Ascending aorta (tissue), 2 donors: Measurements from ENCODE around the gene CR1L. TPM values are rescaled to one million over a fixed set of nuclear protein-coding genes. Genes with fewer than 3 reads are reported as not detected.

ENCODE experiments used
- DNase-seq, 2 donors: peaks; one replicate each; pipeline ENCODE4 v3.0.0-alpha.2; 2019; ENCODE audit warnings: low spot score in 2 of 2
- H3K27ac ChIP-seq, 2 donors: fragments of 200-600 bp; sonication (generic); one replicate each; pipeline ENCODE4 v1.5.1; 2016 to 2017; ENCODE audit warnings: mild to moderate bottlenecking in 1 of 2
- H3K27me3 ChIP-seq: fragments of 200-600 bp; sonication (generic); one replicate; pipeline ENCODE4 v1.5.1; 2017
- H3K36me3 ChIP-seq, 2 donors: fragments of 200-600 bp; sonication (generic); one replicate each; pipeline ENCODE4 v1.5.1; 2016
- H3K4me1 ChIP-seq, 2 donors: fragments of 200-600 bp; sonication (generic); one replicate each; pipeline ENCODE4 v1.5.1; 2016 to 2017; ENCODE audit warnings: mild to moderate bottlenecking in 1 of 2
- H3K4me3 ChIP-seq, 2 donors: fragments of 200-600 bp; sonication (generic); one replicate each; pipeline ENCODE4 v1.5.1; 2016 to 2017; ENCODE audit warnings: mild to moderate bottlenecking in 1 of 2
- H3K9me3 ChIP-seq, 2 donors: fragments of 200-600 bp; sonication (generic); one replicate each; pipeline ENCODE4 v1.5.1; 2016
- CTCF ChIP-seq, 3 experiments: fragments of 200-600 bp in 2 of 3; fragments of 450-650 bp in 1 of 3; sonication (generic) in 2 of 3; IDR thresholded peaks; one replicate each; pipeline ENCODE4 v1.5.1; 2016 to 2019; ENCODE audit warnings: antibody characterized with exemption in 3 of 3, mild to moderate bottlenecking in 1 of 3, moderate library complexity in 1 of 3
- intact Hi-C: fragments of 100-400 bp; cut with DNase I; formaldehyde crosslinking; loops from one replicate; pipeline ENCODE4 v1.15.1; 2023
- total RNA-seq: library from RNA; depleted of rRNA; stranded (reverse); fragments of >200 nt; gene quantifications from one replicate; pipeline ENCODE4 v1.1.0, GENCODE V29; 2016

The CR1L gene
- total RNA-seq, 1 donor from 2014 or later = not detected

GRCh38 chr1:207645635-207646081, 725 bp downstream of the CR1L start:
- peaks cover 0 to 3% of the 10 kb centered on the region in 2 donors for H3K4me1 ChIP-seq
- peak overlapping the region; percentile 56 to 65 for H3K4me3 ChIP-seq
- no peaks in the 10 kb centered on the region for H3K9me3 ChIP-seq
- intact Hi-C loops = no loop called here
- no peak for DNase-seq
- no peaks in the 10 kb centered on the region for H3K36me3 ChIP-seq
- H3K27ac ChIP-seq = no peak overlapping the region
- H3K27me3 ChIP-seq = no peaks in the 10 kb centered on the region
- TF ChIP-seq CTCF (IDR thresholded peaks at IDR 0.05) = no peak

- peaks cover 0 to 3% of the 10 kb centered on the region in 2 donors for H3K4me1 ChIP-seq
- TF ChIP-seq CTCF (IDR thresholded peaks at IDR 0.05) = no peak
- H3K4me3 ChIP-seq = no peak overlapping the region
- no peak overlapping the region for H3K27ac ChIP-seq
- intact Hi-C loops = no loop called here
- no peaks in the 10 kb centered on the region for H3K27me3 ChIP-seq
- H3K9me3 ChIP-seq = no peaks in the 10 kb centered on the region
- DNase-seq = no peak
- H3K36me3 ChIP-seq = no peaks in the 10 kb centered on the region
These were observed 1.2 kb downstream of the CR1L start for GRCh38 chr1:207646171-207646570.

- H3K9me3 ChIP-seq = no peaks in the 10 kb centered on the region
- H3K27me3 ChIP-seq = no peaks in the 10 kb centered on the region
- TF ChIP-seq CTCF (IDR thresholded peaks at IDR 0.05) = no peak
- intact Hi-C loops = no loop called here
- no peak overlapping the region for H3K4me3 ChIP-seq
- peaks cover 0 to 3% of the 10 kb centered on the region in 2 donors for H3K4me1 ChIP-seq
- no peaks in the 10 kb centered on the region for H3K36me3 ChIP-seq
- no peak for DNase-seq
- H3K27ac ChIP-seq = no peak overlapping the region
These were observed 2.1 kb downstream of the CR1L start for GRCh38 chr1:207646944-207647579.

GRCh38 chr1:207647671-207648333, 2.9 kb downstream of the CR1L start:
- no peaks in the 10 kb centered on the region for H3K36me3 ChIP-seq
- no peaks in the 10 kb centered on the region for H3K27me3 ChIP-seq
- no peak for TF ChIP-seq CTCF (IDR thresholded peaks at IDR 0.05)
- intact Hi-C loops = no loop called here
- peaks cover 0 to 3% of the 10 kb centered on the region in 2 donors for H3K4me1 ChIP-seq
- H3K27ac ChIP-seq = no peak overlapping the region
- DNase-seq = no peak
- H3K9me3 ChIP-seq = no peaks in the 10 kb centered on the region
- no peak overlapping the region for H3K4me3 ChIP-seq

GRCh38 chr1:207648334-207649209, 3.6 kb downstream of the CR1L start:
- Histone ChIP-seq H3K4me1 (peaks cover 0 to 3% of the 10 kb centered on the region in 2 donors), H3K36me3 (no peaks in the 10 kb centered on the region), H3K9me3 (no peaks in the 10 kb centered on the region), H3K27ac (no peak overlapping the region), H3K4me3 (no peak overlapping the region), H3K27me3 (no peaks in the 10 kb centered on the region)
- no peak for TF ChIP-seq CTCF (IDR thresholded peaks at IDR 0.05)
- DNase-seq = no peak
- intact Hi-C loops = no loop called here
